Activated naive CD8-positive, alpha-beta T cell treated with anti-CD3 and anti-CD28 coated beads, Interleukin-2, amount 50 U/mL, for 16 hours (primary cell): ENCODE results near the gene GRIK4.

Source experiments
- DNase-seq: peaks from one replicate; pipeline ENCODE4 v3.0.0-alpha.2; 2020; ENCODE audit warnings: low read depth, low spot score

GRIK4 gene

DNA sequence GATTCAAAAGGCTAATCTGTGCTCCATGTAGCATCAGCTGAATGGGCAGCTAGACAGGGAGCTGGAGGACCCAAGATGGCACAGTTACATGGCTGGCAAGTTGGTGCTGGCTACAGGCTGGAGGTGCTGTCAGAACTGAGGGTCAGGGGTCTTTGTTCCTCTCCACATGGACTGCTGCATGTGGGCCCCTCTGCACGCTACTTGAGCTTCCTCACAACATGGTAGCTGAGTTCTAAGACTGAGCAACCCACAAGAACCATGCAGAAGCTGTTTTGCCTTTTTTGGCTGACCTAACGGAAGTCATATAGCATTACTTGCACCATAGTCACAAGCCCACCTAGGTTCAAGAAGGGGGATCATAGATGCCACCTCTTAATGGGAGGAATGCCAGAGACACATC, 196.1 kb downstream of the GRIK4 start:
- DNase-seq: no peak

GRCh38 chr11:120708511-120709183, 197.1 kb downstream of the GRIK4 start:
- DNase-seq: no peak

- DNase-seq: no peak
These were observed 198.3 kb downstream of the GRIK4 start for GRCh38 chr11:120709808-120710207.

DNA sequence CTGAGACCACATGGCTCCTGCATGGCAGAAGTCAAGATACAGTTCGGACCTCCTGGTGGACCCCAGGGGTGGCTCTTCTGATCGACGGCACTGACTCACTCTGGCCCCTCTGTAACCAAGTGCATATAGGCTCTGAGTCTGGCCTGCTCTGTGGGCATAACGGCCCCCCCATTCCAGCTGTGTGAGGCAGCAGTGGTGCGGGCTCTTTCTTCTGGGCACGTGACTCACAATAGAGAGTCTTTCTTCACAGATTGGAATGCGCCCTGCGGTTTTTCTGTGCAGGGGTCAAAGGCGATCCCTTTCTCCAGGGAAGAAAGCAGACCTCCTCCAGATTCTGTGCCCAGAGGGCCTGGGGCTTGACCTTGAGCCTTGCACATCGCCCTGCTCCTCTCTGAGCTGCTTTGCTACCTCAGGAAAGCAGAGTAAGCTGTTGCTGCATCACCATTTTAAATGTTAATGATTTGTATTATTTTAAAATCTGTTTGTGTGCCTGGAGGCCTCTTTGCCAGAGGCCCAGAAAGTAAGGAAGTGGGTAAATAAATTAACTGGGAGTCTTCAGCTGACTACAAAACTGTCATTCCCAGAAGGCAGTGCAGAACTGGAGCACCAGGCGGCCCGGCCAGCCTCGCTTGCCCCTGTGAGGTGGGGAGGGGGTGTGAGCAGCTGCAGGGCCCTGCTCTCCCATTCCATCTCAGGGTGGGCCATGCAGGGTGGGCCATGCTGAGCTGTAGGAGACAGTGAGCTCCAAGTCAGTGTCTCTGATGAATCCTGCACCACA, 199.0 kb downstream of the GRIK4 start:
- DNase-seq: no peak

DNA sequence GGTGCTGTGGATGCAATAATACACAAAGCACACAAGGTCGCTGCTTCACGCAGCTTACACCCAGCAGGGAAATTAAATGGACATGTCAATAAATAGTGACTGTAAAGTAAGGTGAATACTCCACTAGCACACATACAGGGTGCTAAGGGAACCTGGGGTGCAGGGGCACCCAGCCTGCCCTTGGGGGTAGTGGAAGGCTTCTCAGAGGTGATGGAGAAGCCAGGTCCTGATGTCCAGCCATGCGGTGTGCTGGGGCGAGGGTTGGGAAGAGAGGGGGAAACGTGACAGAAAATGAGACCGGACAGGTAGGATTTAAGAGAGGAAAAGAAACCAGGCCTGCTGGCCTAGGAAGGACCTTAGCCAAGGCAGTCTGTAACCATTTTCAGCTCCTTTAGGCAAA, 200.5 kb downstream of the GRIK4 start:
- DNase-seq: no peak

- DNase-seq: no peak
These were observed 201.3 kb downstream of the GRIK4 start for GRCh38 chr11:120712881-120713280.

DNA sequence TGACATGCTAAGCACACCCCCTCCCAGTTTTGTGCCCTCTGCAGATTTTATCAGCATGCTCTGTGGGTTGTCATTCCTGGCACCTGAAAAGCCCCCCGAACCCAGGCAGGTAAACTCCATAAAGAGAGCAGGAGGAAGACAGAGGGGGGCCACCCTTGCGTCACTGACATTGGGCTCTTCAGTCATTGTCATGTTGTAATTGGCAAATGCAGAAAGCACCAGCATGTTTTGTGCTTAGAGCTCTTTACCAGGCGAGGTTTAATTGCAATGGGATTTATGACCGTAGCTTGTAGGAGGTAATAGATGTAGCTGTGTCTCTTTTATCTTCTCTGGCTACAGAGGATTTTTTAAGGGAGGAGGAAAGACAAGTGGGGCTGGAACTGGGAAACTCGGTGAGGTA, 201.7 kb downstream of the GRIK4 start:
- no peak for DNase-seq

DNA sequence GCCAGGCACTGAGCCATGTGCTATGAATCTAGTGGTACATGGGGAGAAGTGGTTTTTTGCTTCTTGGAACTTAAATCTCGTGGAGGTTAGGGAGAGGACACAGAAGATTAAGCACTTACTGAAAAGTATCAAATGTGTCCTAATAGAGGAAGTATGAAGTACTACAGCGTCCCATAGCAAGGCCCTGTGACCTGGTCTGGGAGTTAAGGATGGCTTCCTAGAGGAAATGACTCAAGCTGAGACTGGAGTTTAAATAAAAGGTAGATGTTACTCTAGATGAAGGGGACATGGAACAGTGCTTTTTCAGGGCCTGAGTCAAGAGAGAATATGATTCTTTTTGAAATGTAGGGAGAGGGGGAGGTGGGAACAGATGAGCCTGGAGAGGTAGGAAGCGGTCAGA, 202.9 kb downstream of the GRIK4 start:
- no peak for DNase-seq

DNA sequence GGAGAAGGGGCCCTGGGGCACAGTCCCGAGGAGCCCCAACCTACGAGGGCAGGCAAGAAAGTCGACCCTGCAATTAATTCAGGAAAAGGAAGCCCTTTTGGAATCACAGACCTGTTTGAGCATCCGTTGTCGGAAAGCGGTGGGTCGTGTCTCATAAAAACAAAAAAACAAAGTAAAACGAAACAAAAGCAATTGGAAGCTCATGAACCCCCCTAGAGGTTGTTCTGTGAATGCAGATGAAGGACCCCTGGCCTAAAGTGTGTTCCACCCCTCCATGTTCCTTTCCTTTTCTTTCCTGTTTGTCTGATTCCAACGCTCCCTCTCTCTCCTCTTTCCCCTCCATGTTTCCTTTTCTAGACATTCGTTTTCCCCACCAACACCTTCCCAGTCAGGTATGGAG, 203.7 kb downstream of the GRIK4 start:
- no peak for DNase-seq

DNA sequence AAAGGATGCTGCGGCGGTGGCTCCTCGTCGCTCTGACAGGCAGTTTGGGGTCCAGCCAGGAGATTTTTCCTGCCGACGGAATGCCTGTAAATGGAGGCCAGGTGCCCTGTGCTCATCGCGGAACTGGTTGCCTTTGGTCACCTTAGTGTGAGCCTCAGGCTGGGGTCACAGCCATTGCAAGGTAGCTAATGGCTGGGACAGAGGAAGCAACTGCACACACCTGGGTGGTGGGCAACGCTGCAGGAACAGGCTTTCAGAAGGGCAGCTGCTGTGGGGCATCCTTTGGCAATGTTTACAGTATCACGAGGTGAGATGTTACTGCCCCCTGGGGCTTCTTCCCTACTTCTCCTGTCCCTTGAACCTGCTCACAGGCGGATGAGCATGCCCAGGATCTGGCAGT, 205.5 kb downstream of the GRIK4 start:
- no peak for DNase-seq

DNA sequence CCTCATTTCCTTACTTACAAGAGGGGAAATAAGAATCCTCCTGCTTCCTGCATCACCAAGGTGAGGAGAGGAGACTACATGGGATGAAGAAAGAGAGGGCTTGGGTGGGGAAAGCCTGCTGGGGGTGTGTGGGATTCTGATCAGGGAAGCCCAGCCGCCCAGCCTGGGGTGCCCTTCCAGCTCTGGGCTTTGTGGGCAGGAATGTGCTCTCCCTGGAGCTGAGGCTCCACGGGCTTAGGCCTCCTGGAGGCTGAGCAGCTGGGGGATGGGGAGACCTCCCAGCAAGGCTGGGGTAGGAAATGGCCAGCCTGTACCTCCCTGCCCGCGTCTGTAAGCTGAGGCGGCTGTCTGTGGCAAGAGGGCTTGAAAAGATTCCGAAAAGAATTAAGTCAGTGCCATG, 206.1 kb downstream of the GRIK4 start:
- DNase-seq: no peak

DNA sequence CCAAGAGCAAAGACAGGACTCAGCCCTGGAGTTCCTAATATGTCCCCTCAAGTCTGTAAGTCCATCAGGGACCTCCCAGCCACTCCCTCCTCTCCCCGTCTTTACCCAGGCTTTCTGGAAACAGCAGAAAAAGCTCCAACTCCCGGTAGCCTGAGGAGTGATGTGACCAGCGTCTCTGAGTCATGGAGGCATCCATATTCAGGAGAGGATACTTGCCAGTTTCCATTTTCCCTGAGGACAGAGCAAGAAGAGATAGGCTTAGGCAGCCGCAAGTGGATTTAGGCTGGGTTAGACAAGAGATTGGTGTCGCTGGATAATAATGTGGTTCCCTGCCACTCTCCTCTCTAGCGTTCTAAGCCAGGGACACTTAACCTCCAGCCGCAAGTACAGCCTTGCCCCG, 206.6 kb downstream of the GRIK4 start:
- no peak for DNase-seq

GRCh38 chr11:120719348-120719747, 207.8 kb downstream of the GRIK4 start:
- DNase-seq: no peak

DNA sequence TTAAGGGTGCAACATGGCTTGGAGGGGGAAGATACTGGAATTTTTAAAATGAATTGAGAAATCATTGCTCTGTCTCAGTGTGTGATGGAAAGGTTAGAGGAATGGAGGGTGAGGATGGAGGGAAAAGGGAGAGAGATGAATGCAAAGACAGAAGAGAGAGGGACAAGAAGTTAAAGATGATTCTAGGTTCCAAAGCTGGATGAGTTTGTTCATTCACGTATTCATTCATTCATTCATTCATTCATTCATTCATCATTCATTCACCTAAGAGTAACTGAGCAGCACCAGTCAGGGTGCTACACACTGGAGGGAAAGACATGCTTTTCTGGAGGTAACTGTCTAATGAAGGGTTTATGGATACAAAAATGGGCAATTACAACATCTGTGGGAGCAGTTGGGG, 209.2 kb downstream of the GRIK4 start:
- no peak for DNase-seq

GRCh38 chr11:120722524-120722923, 211.0 kb downstream of the GRIK4 start:
- no peak for DNase-seq

DNA sequence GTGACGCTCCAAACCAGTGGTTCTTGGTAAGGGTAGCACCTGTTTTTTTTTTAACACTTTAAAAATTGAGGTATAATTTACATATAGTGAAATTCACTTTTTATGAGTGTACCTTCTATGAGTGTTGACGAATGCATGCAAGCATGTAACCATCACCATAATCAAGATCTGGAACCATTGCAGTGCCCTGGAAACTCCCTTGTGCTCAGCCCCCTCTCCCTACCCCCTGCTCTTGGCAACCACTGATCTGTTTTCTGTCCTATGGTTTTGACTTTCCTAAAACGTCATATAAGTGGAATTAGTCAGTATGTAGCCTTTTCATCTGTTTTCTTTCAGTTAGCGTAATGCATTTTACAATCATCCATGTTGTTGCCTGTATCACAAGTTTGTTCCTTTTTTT, 212.2 kb downstream of the GRIK4 start:
- no peak for DNase-seq

GRCh38 chr11:120727752-120728151, 216.2 kb downstream of the GRIK4 start:
- no peak for DNase-seq

DNA sequence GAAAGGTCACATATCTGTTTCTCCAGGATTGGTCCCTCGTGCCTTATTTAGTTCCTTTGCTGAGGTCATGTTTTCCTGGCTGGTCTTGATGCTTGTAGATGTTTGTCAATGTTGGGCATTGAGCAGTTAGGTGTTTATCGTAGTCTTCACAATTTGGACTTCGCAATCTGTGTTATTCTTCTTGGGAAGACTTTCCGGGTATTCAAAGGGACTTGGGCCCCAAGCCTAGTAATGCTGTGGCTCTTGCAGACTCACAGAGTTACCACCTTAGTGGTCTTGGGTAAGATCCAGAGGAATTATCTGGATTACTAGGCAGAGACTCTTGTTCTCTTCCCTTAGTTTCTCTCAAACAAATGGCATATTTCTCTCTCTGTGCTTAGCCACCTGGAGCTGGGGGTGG, 223.5 kb downstream of the GRIK4 start:
- DNase-seq: no peak

GRCh38 chr11:120738516-120739046, 227.0 kb downstream of the GRIK4 start:
- no peak for DNase-seq

GRCh38 chr11:120739780-120740179, 228.2 kb downstream of the GRIK4 start:
- DNase-seq: no peak

DNA sequence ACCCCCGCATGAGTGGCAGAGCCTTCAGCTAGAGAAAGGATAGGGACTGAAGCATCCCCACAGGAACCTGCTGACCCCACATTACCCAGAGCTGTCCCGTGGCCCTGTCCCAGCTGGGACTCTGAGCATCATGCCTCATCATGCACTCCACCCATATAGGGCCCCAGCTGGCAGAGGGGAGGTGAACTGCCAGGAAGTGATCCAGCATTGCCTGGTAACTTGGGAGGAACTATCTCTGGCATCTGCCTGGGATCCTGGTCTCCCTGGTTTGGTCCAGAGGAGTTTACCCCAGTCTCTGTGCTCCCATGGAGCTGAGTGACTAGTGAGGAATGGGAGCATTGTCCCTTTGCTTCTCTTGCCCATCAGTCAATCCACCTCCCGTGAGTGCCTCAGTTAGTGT, 228.8 kb downstream of the GRIK4 start:
- no peak for DNase-seq

DNA sequence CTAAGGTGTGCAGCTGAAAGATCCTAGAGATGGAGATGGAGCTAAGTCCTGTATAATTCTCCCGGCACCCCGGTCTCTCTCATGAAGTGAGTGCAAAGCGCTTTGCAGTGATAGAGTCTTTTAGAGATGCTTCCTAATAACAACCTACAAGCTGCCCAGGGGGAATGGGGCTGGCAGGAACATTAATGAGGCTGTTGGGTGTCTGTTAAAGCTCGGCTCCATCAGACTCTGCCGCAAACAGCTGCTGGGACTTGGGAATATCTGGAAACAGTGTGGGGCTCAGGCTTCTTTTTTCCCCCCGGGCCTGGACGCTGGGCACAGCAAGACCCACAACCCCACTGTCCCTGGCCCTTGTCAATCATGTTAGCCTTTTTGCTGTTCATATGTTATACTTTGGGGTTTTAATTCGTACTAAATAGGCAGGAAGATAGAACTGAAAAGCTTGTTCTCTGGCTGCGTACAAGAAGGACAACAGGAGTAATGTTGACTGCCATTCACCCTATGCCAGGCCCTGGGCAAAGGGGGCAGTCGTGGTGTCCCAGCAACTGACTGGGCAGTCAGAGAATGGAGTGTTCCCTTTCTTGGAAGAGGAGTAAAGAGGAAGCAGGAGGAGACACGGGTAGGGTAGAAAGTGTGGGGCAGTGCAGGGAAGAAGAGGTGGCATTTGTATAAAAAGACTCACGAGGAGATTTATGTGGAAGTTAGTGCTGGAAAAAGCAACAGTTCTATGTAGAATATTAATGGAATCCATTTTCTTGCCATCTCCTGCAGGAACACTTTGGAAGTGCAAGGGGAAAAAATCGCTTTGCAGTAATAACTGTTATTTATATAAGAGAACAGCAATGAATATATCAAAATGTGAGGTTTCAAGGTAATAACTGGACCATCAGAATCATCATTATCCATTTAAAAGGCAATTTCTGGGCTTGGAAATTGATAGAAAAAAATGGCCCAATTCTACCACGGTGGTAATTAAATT, 232.8 kb downstream of the GRIK4 start:
- no peak for DNase-seq
